SK-MEL-5 (cell line): ENCODE data around the gene MYOF. TPM values are rescaled to one million over a fixed set of nuclear protein-coding genes. Genes with fewer than 3 reads are reported as not detected.
"Not testable (repeated sequence)": the region's sequence is repeated elsewhere in the genome, so short reads cannot be mapped to it uniquely, and the experiment has no call there.

Experiments
- DNase-seq: peaks from one replicate; pipeline ENCODE4 v3.0.0-alpha.2; 2016; ENCODE audit warnings: low read depth, low spot score
- in situ Hi-C: cut with HindIII; loops from 2 replicates; pipeline ENCODE4 v1.10.0; 2016; ENCODE audit warnings: low sequenced_read_pairs, high pct_unique_total_duplicates, low pct_unique_long_range_greater_than_20kb
- total RNA-seq: library from RNA; depleted of rRNA; stranded (reverse); fragments of >200 nt; shearing (Covaris generic); gene quantifications from 2 replicates; pipeline ENCODE4 v1.2.3, GENCODE V29; 2014

Gene MYOF
- total RNA-seq, 1 experiment from 2014 or later = 9.1 TPM

DNA sequence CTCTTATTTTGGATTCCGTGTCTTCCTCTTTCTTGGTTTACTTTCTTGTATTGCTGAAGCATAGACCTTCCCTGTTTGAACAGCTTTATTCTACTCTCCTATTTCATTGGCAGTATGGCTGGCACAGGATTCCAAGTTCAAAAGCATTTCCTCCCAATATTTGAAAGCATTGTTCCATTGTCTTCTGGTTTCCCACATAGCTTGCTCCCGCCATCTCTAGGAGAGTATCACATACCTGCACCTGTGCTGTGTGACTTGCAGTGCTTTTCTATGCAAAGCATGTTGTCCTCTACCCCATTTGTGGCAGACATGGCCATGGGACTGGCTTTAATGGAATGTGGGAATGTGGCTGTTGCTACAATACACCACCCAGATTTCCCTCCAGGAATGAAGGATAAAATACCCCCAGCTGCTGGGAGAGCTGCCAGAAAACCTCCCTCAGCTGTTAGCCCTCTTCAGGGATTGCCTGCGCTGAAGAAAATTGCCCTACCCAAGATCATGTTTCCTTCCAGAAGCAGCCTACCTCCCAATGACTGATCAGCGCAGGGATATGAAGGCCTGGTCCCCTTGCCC is 6.9 kb upstream of the MYOF start:
- in situ Hi-C loops = no loop called here

DNA sequence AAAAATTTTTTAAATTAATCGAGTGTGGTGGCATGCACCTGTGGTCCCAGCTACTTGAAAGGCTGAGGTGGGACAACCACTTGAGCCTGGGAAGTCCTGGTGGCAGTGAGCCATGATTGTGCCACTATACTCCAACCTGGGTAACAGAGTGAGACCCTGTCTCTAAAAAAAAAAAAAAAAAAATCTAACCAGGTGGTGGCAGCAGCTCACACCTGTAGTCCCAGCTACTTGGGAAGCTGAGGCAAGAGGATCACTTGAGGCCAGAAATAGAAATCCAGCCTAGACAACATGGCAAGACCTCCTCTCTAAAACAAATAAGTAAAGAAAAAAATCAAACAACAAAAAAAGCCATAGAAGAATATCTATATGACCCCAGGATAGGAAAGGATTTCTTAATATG is 3.6 kb upstream of the MYOF start:
- in situ Hi-C loops = no loop called here
- DNase-seq = no peak

More for the DNA sequence above, 6.9 kb upstream of the MYOF start:
- no peak for DNase-seq

DNA sequence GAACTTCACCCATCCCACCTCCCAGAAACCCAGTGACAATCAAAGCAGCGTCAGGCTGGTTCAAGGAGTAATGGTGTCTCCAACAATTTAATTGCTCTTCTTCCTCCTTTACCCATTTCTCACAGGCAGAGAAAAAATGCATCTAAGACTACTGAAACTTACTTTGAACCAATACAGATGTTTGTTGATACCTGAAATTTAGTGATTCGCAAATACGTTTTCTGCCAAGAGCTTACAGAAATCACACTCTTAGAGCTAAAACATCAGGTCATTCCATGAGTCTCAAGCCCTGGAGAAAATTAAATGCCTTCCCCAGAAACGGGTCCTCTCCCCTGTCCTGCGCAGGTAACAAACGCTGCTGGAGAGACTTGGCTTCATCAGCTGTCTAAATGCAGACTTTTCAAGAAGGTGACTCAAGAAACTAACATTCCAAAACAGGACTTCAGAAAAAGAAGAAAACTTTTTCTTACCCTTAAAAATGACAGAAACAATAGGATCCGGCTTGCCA is 443 bp downstream of the MYOF start:
- DNase-seq = no peak

DNA sequence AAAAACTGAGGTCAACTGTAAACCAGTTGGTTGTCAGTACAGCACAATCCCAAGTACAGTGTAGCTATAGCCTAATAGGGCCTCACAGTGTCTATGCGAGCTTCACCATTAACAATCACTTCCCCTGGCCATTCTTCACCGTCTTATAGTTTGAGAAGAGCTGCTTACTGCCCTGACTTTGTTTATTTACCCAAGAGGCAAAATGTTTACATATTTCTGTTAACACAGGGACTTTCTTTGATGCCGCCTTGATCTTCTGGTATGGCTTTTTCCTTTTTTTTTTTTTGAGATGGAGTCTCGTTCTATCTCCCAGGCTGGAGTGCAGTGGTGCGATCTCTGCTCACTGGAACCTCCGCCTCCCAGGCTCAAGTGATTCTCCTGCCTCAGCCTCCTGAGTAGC is 3.3 kb downstream of the MYOF start:
- DNase-seq = no peak
- in situ Hi-C loops = no loop called here

More for the DNA sequence above, 443 bp downstream of the MYOF start:
- in situ Hi-C loops = no loop called here

DNA sequence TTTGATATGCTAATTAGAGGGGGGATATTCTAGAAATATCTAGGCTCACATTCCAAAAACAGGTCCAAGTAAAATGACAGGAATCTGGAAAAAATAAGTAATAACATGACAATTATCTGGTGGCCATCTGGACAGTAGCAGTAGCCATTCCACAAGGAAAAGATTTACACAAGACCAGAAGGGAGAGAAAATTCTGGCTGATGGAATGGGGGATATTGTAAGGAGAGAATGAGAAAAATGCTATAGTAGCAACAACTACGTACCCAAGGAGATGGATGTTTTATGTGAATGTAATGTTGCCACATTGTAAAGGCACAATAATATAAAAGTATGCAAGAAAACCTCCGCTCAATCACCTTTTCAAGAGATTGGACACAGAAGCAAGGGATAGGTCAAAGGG is 5.4 kb downstream of the MYOF start:
- in situ Hi-C loops = no loop called here
- DNase-seq = no peak

DNA sequence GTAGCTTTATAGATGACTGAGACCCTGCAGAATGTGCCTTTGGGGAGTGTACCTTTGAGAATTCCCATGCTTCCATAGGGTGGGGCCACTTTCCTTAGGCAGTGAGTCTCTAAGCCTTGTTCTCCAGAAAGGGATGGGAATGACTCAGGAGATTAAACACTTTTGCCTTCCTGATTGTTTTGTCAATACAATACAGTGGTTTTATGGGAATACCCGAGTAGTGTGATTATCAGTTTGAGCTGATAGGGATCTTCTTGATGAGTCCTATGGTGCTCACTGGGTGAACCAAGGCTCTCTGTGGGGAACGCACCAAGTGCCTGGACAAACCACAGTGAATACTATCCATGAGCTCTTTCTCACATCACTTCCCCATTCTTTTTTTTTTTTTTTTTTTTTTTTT is 6.3 kb downstream of the MYOF start:
- no peak for DNase-seq
- in situ Hi-C loops = no loop called here

DNA sequence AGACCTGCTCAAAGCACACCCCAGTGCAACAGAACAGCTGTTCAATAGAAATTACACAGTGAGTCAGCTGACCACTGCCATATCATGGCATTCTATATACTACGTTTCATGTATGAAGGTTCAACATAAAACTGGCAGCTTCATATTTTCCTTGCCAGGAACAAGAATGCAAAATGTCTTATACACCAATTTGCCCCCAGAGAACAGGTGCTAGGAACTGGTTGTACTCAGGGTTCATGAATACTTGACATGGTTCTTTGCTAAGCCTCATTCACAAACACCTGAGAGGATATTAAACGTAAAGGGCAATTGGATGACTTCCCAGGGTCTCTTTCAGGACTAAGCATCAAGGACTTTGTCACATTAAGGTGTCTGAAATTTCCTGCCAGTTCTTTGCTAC is 6.9 kb downstream of the MYOF start:
- no peak for DNase-seq
- in situ Hi-C loops = no loop called here

DNA sequence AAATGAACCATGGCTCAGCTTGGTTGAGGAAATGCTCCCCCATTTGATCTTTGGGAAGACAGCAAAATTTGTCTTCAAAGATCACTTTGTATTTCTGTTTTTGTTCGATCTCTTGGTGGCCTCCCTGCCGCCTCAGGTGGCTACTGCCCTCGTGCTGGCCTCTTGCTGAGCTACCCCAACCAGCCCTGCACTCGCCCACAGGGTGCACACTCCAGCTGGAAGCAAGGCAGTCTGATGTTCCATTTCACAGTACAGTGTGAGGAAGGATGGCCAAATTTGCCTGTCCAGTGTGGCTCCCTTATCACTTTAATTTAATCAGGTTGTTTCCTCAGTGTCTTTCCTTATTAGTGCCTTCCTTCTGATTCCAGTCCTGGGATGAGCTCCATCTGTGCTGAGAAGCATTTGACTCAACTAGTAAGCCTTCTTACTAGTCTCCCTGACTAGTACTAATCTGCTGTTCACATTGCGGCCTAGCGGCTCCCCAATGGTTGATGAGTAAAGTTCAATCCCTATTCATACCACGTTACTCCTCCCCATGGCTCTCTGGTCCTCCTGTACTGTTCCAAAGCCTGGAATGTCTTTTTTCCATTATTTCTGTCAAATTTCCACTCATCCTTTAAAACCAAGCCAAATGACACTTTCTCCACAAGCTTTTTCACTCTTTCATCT is 8.2 kb downstream of the MYOF start:
- in situ Hi-C loops = no loop called here
- DNase-seq = no peak

DNA sequence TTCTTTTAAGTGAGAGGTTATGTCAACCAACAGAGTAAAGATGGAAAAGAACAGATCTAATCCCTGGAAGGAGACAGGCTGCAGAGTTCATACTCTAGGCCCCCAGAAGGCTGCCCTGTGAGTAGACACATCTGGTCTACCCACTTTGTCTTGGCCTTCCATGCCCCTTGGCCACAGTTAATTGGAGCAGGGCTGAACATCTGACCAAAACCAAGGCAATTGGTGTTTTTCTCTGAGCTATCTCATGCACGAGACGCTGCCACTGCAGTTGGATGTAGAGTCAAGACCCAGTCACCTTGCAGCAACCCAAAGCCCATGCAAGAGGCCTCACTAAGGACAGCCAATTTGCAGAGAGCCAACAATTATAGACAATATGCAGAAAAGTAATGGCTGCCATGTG is 9.0 kb downstream of the MYOF start:
- no peak for DNase-seq
- in situ Hi-C loops = no loop called here

DNA sequence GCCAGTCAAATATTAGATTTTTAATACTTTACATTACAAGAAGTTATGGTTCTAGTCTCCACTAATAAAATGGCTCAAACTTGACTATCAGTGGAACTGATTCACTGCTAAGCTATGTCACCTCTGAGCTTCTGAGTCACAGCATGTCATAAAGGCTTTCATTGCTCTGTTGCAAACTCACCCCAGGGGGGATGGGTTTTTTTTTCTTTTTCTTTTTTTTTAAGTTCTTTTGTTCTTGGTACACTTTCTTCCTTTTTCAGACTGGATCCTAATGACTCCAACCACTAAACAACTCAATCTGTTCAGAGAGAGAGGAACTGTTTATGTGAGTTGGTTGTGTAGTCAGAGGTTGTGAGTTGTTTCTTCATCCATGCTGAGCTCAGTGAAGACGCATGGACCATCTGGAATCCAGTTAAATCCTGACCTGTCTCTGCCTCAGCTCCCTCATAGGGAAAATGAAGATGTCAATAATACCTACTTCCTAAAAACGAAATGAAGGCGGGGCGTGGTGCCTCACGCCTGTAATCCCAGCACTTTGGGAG is 11.0 kb downstream of the MYOF start:
- no peak for DNase-seq
- in situ Hi-C loops = no loop called here

DNA sequence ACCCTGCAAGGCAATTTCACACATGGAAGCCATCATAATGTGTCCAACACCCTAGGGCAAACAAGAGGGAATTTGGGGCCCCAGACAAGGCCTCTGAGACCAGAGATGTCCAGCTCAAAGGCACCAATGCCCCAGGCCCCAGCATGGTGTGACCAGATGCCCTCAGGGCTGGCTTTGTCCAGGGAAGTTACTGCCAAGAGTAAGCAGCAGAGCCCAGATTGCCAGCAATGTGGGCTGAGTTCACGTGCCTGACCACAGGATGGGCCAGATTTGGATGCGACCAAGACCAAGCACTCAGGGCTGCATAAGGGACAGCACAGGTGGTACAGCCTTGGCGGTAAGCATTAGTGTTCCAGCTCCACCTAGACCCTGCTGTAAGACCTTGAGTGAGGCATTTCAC is 12.7 kb downstream of the MYOF start:
- in situ Hi-C loops = no loop called here
- DNase-seq = no peak

DNA sequence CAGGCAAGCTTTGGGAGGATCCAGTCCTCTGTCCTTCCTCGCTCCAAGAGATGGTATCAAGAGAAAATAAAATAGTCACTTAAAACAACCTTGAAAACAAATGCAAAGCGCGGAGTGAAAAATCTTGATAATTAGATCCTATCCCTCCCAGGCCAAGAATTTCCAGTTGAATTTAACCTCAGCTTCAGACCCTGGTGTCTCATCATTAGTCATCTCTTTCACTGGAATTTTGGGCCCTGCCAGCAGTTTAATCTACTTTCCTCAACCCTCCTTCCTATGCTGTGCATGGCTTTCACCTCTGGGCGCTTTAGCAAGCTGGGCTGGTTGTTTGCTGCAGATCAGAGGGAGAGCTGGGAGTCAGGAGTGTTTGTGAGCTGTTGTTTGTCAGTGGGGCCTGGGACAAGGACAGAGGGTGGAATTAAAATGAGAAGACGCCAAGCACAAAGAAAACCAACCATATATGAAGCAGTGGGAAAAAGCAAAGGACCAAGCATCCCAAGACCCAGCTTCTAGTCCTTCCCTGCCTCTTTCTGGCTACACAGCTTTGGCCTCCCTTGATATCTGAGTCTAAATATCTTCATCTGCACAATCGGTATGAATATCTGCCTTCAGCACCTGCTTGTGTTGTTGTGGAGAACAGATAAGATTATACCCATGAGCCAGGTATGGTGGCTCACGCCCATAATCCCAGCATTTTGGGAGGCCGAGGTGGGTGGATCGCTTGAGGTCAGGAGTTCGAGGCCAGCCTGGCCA is 13.5 kb downstream of the MYOF start:
- in situ Hi-C loops = no loop called here
- DNase-seq = no peak

DNA sequence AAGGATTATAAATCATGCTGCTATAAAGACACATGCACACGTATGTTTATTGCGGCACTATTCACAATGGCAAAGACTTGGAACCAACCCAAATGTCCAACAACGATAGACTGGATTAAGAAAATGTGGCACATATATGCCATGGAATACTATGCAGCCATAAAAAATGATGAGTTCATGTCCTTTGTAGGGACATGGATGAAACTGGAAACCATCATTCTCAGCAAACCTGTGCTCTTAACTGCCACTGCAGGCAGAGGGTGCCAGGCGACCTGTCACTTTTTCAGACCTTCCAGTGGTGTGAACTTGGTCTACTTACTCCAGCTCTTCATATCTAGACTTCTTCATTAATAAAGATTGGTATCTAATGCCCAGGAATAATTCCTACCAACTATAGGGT is 14.5 kb downstream of the MYOF start:
- in situ Hi-C loops, DNase-seq: not testable (repeated sequence)

DNA sequence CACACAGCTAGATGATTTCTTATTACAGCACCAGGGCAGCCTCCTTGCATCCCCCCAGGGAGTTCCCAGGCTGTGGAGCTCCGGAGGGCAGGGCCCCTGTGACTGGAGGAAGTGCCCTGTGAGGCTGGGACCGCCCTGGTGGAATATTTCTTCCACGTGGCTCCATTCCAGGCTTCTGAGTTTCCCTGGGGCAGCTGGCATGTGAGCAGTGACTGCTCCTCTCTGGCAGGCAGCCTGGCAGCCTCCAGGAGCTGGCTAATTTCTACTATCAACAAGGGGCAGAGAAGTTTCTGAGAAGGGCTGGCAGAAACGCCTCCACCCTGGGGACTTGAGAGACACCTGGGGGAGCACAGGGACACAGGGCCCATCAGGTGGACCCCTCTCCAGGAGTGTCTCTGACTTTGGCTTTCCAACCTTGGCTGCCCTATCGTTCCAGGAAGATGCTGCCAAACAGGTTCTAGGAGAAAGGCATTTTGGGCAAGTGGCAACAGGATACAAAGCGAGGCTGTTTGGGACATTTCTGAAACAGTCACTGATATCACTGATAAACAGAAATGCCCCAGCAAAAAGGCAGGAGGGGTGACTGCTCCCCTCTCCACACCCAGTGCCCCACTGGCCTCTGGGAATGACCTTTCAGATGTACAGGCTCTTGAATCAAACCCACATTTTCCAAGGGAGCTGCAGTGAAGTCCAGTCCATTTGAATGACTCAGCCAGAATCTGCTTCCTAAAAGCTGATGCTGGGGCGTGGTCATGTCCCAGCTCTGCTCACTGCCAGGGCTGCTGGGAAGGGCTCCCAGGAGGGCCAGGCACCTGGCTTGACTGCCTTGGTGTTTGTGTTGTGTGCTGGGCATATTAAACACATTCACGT is 16.1 kb downstream of the MYOF start:
- in situ Hi-C loops = no loop called here

DNA sequence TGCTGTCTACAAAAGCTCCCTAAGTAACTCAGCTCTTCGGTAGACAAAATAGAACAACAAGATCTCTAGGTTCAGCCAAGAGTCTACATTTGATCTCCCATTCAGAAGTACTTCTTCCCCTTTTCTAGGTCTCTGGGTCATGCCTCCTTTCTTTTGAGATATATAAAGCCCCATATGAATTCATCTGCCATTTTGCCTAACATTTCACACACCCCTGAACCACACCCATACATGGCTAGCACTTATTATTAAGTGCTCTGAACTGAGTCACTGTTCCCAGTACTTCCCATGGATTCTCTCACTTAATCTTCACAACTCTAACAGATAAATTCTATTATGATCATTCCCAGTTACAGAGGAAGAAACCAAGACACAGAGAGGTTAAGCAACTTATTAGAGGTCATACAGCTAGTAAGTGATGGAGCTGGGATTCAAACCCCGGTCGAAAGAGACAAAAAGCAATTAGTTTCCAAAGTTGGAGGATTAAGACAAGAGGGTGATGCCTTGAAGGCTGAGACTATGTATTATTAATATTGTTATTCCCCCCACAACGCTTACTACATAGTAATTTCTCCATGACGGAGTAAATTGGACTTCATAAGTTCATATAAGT is 17.3 kb downstream of the MYOF start:
- DNase-seq = no peak
- in situ Hi-C loops = no loop called here

More for the DNA sequence above, 16.1 kb downstream of the MYOF start:
- DNase-seq = peak; percentile 87

DNA sequence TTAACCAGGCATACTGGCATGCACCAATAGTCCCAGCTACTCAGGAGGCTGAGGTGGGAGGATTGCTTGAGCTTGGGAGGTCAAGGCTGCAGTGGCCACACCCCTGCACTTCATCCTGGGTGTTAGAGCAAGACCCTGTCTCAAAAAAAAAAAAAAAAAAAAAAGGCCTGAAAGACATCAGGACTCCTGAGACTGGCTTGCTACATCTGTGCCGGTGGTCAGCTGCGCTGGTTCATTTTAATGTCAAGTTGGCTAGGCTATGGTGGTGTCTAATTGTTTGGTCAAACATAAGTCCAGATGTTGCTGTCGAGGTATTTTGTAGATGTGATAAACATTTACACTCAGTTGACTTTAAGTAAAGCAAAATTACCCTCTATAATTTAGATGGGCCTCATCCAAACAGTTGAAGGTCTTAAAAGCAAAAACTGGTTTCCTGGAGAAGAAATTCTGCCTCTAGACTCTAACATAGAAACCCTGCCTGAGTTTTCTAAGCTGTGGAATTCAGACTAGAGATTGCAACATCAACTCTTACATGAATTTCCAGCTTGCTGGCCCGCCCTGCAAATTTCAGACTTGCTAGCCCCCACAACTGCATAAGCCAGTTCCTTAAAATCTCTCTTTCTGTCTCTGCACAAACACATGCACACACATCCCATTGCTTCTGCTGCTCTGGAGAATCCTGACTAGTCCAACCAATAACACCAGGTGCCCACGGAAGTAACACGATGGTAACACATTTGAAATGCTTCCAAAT is 18.2 kb downstream of the MYOF start:
- no peak for DNase-seq
- in situ Hi-C loops = no loop called here

DNA sequence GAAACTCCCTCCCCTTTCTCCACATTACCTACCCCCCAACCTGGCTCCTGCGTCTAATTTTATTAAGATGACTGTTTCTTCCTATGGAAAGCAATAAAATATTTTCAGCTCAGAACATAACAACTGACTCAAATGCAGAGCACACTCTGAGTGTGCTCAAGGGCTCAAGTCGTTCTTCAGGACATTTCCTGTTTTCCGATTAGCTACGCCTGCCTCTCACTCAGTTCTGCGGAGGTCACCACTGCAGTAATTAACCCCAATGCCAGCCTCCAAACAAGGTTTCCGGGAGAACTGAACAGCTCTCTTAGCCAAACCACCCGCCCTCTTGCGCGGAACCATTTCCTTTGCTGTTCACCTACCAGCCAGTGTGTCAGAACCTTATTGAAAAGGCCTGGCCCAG is 19.3 kb downstream of the MYOF start:
- in situ Hi-C loops = no loop called here
- DNase-seq = no peak
